PC-3 (cell line): ENCODE results near the gene CYP26A1. TPM values are rescaled to one million over a fixed set of nuclear protein-coding genes. Genes with fewer than 3 reads are reported as not detected.

Source experiments
- ATAC-seq: fragments of 200-7000 bp; cut with Tn5 transposase; 2 replicates; pipeline ENCODE4 v1.9.1; 2020; ENCODE audit warnings: mild to moderate bottlenecking, moderate library complexity
- BruUV-seq: library from RNA; stranded (reverse); fragments of 400-500 nt; replicated peaks from 2 replicates; lab custom pipeline; 2021; lab: Mats Ljungman, UMichigan
- CTCF ChIA-PET: fragments of 300-600 bp; sonication (Branson Sonifier 250); formaldehyde crosslinking; loops from one replicate; lab custom pipeline; 2022; ENCODE audit warnings: antibody characterized with exemption; lab: Charles Lee
- POLR2A ChIA-PET: fragments of 300-600 bp; sonication (Branson Sonifier 250); formaldehyde crosslinking; loops from one replicate; lab custom pipeline; 2022; ENCODE audit warnings: antibody characterized with exemption; ENCODE audit not compliant: unreplicated experiment; lab: Charles Lee
- DNase-seq: peaks from one replicate; pipeline ENCODE4 v3.0.0-alpha.2; 2015
- H2AFZ ChIP-seq: fragments of 300-600 bp; sonication (generic); 2 replicates; pipeline ENCODE4 v1.6.0; 2016; ENCODE audit warnings: antibody characterized with exemption, low read length
- H3F3A ChIP-seq: fragments of 300-600 bp; sonication (generic); one replicate; pipeline ENCODE4 v1.6.0; 2017; ENCODE audit warnings: antibody characterized with exemption, low read length, control low read depth, mild to moderate bottlenecking; ENCODE audit not compliant: unreplicated experiment
- H3K27ac ChIP-seq: fragments of 300-600 bp; sonication (generic); 2 replicates; pipeline ENCODE4 v1.5.1; 2016; ENCODE audit warnings: mild to moderate bottlenecking, low read length
- H3K27me3 ChIP-seq: fragments of 300-600 bp; sonication (generic); 2 replicates; pipeline ENCODE4 v1.6.1; 2016; ENCODE audit warnings: low read length, mixed read lengths
- H3K36me3 ChIP-seq: fragments of 300-600 bp; sonication (generic); 2 replicates; pipeline ENCODE4 v1.6.1; 2016; ENCODE audit warnings: low read depth, mixed run types, low read length, mixed read lengths
- H3K4me1 ChIP-seq: fragments of 300-600 bp; sonication (generic); 2 replicates; pipeline ENCODE4 v1.5.1; 2016; ENCODE audit warnings: low read length; ENCODE audit not compliant: insufficient read depth
- H3K4me2 ChIP-seq: fragments of 300-600 bp; sonication (generic); 2 replicates; pipeline ENCODE4 v1.6.0; 2016; ENCODE audit warnings: low read length
- H3K4me3 ChIP-seq: fragments of 300-600 bp; sonication (generic); 2 replicates; pipeline ENCODE4 v1.5.1; 2016; ENCODE audit warnings: mild to moderate bottlenecking, low read length, mixed read lengths
- H3K79me2 ChIP-seq: fragments of 300-600 bp; sonication (generic); 2 replicates; pipeline ENCODE4 v1.6.1; 2017; ENCODE audit warnings: low read length, mixed read lengths
- H3K9ac ChIP-seq: fragments of 300-600 bp; sonication (generic); 2 replicates; pipeline ENCODE4 v1.6.0; 2016; ENCODE audit warnings: mild to moderate bottlenecking, low read length
- H3K9me2 ChIP-seq: fragments of 300-600 bp; sonication (generic); replicated peaks from 2 replicates; pipeline ENCODE4 v1.6.1; 2016; ENCODE audit warnings: mixed run types, low read length, mixed read lengths
- H3K9me3 ChIP-seq: fragments of 300-600 bp; sonication (generic); 2 replicates; pipeline ENCODE4 v1.6.1; 2016; ENCODE audit warnings: low read length, mixed read lengths
- H4K20me1 ChIP-seq: fragments of 300-600 bp; sonication (generic); 2 replicates; pipeline ENCODE4 v1.6.1; 2016; ENCODE audit warnings: low read length, mixed read lengths
- EZH2 ChIP-seq: fragments of 300-600 bp; sonication (generic); IDR thresholded peaks from one replicate; pipeline ENCODE4 v1.6.1; 2017; ENCODE audit warnings: antibody characterized with exemption, mild to moderate bottlenecking, low read length; ENCODE audit not compliant: unreplicated experiment
- EZH2phosphoT487 ChIP-seq: fragments of 300-600 bp; sonication (generic); IDR thresholded peaks from 2 replicates; pipeline ENCODE4 v1.6.1; 2018; ENCODE audit warnings: mild to moderate bottlenecking, antibody characterized with exemption, low read length, borderline replicate concordance
- intact Hi-C: fragments of 100-400 bp; cut with micrococcal nuclease; formaldehyde crosslinking; loops from 2 replicates; pipeline ENCODE4 v1.9.0; 2023
- total RNA-seq: library from RNA; depleted of rRNA; stranded (reverse); fragments of >200 nt; gene quantifications from 2 replicates; pipeline ENCODE4 v1.2.3, GENCODE V29; 2014
- TF ChIP-seq, protein P1 (sequence below): fragments of 300-600 bp; sonication (generic); conservative IDR thresholded peaks from 2 replicates; pipeline ENCODE4 v1.5.1; 2017; ENCODE audit warnings: antibody characterized with exemption, low read depth, mild to moderate bottlenecking, low read length

The CYP26A1 gene
- total RNA-seq, 1 experiment from 2014 or later = 0.26 TPM

- Histone ChIP-seq H4K20me1 (no peaks in the 10 kb centered on the region), H3K27ac (no peak overlapping the region), H3K4me2 (no peak overlapping the region), H3K9ac (no peak overlapping the region), H3K4me1 (no peaks in the 10 kb centered on the region), H3K9me2 (no peaks in the 10 kb centered on the region), H3F3A (no peaks in the 10 kb centered on the region), H2AFZ (no peak overlapping the region), H3K9me3 (no peaks in the 10 kb centered on the region), H3K36me3 (no peaks in the 10 kb centered on the region), H3K4me3 (no peak overlapping the region), H3K79me2 (no peaks in the 10 kb centered on the region), H3K27me3 (no peaks in the 10 kb centered on the region)
- DNase-seq = no peak
- no TSS peak for BruUV-seq
- POLR2A ChIA-PET = no interaction called here
- intact Hi-C loops = no loop called here
- TF ChIP-seq, protein P1, sequence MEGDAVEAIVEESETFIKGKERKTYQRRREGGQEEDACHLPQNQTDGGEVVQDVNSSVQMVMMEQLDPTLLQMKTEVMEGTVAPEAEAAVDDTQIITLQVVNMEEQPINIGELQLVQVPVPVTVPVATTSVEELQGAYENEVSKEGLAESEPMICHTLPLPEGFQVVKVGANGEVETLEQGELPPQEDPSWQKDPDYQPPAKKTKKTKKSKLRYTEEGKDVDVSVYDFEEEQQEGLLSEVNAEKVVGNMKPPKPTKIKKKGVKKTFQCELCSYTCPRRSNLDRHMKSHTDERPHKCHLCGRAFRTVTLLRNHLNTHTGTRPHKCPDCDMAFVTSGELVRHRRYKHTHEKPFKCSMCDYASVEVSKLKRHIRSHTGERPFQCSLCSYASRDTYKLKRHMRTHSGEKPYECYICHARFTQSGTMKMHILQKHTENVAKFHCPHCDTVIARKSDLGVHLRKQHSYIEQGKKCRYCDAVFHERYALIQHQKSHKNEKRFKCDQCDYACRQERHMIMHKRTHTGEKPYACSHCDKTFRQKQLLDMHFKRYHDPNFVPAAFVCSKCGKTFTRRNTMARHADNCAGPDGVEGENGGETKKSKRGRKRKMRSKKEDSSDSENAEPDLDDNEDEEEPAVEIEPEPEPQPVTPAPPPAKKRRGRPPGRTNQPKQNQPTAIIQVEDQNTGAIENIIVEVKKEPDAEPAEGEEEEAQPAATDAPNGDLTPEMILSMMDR = no peak
- TF ChIP-seq EZH2 (no peak), EZH2phosphoT487 (no peak)
- no peak for ATAC-seq
- CTCF ChIA-PET = no interaction called here
These were observed 14.8 kb downstream of the CYP26A1 start for GRCh38 chr10:93088466-93088865.

DNA sequence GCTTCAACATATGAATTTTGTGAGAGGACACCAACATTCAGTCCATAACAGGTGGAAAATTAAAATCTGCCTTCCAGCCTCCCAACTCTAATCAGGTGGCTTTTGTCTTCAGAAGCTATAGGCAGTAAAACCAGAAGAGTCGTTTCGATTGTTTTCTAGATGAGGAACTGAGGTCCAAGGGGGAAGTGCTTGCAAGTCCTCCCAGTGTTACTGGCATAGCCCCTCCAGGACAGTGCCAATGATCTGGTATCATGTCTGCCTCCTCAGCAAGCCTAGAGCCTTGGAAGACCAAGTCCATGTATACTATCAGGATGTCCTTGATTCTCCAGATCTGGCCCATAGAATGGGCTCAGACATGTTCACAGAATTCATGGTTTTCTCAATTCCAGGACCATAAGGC lies 16.9 kb downstream of the CYP26A1 start:
- CTCF ChIA-PET = no interaction called here

DNA sequence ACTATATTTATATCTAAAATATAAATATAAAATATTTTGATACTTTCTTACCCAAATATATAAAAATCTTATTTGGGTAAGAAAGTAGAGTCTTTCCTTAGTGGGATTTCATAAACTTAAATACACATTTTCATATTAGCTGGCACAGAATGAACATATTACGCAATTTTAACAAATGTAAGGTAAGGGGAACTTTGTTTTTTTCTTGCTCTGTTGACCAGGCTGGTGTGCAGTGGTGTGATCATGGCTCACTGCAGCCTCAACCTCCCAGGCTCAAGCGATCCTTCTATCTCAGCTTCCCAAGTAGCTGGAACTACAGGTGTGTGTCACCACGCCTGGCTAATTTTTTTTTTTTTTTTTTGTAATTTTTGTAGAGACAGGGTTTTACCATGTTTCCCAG lies 18.3 kb downstream of the CYP26A1 start:
- no TSS peak for BruUV-seq
- Histone ChIP-seq H3K9ac (no peak overlapping the region), H4K20me1 (no peaks in the 10 kb centered on the region), H3K36me3 (no peaks in the 10 kb centered on the region), H3K27ac (no peak overlapping the region), H3K9me2 (no peaks in the 10 kb centered on the region), H3K4me2 (no peak overlapping the region), H3K9me3 (no peaks in the 10 kb centered on the region), H3K4me3 (no peak overlapping the region), H3K4me1 (no peaks in the 10 kb centered on the region), H3K79me2 (no peaks in the 10 kb centered on the region), H2AFZ (no peak overlapping the region), H3F3A (no peaks in the 10 kb centered on the region), H3K27me3 (no peaks in the 10 kb centered on the region)
- DNase-seq (no peak), ATAC-seq (no peak)
- intact Hi-C loops = no loop called here
- POLR2A ChIA-PET = no interaction called here
- CTCF ChIA-PET = no interaction called here
- no peak for TF ChIP-seq EZH2
- TF ChIP-seq, protein P1 = no peak
- TF ChIP-seq EZH2phosphoT487 = no peak

More for the DNA sequence above, 16.9 kb downstream of the CYP26A1 start:
- Histone ChIP-seq H3K27me3 (no peaks in the 10 kb centered on the region), H2AFZ (no peak overlapping the region), H3K4me1 (no peaks in the 10 kb centered on the region), H4K20me1 (no peaks in the 10 kb centered on the region), H3K4me2 (no peak overlapping the region), H3K27ac (no peak overlapping the region), H3K9me3 (no peaks in the 10 kb centered on the region), H3K36me3 (no peaks in the 10 kb centered on the region), H3K9ac (no peak overlapping the region), H3F3A (no peaks in the 10 kb centered on the region), H3K79me2 (no peaks in the 10 kb centered on the region), H3K4me3 (no peak overlapping the region), H3K9me2 (no peaks in the 10 kb centered on the region)
- ATAC-seq = no peak
- DNase-seq = no peak
- intact Hi-C loops = no loop called here
- POLR2A ChIA-PET = no interaction called here
- TF ChIP-seq EZH2phosphoT487 = no peak
- TF ChIP-seq EZH2 = no peak
- no TSS peak for BruUV-seq
